HCT116 (cell line): ENCODE results near the gene SGF29.

ENCODE experiments used
- CTCF ChIP-seq, 3 experiments: fragments of 200-600 bp in 1 of 3; sonication (generic) in 1 of 3; IDR thresholded peaks in 2 of 3; conservative IDR thresholded peaks in 1 of 3; 2 replicates each; pipeline ENCODE4 v1.5.1; 2012 to 2017; ENCODE audit warnings: low read depth in 2 of 3, low read length in 2 of 3, antibody characterized with exemption in 1 of 3, borderline replicate concordance in 1 of 3, control low read depth in 1 of 3, mild to moderate bottlenecking in 1 of 3, mixed read lengths in 1 of 3, mixed run types in 1 of 3, moderate library complexity in 1 of 3; ENCODE audit not compliant: insufficient read depth in 1 of 3
- MAX ChIP-seq: IDR thresholded peaks from 2 replicates; pipeline ENCODE4 v1.6.1; 2012
- POLR2A ChIP-seq: IDR thresholded peaks from 2 replicates; pipeline ENCODE4 v1.7.0; 2011; ENCODE audit warnings: borderline replicate concordance; ENCODE audit not compliant: insufficient read depth, insufficient read length; ENCODE audit errors: extremely low read depth
- POLR2AphosphoS5 ChIP-seq: IDR thresholded peaks from 2 replicates; pipeline ENCODE4 v1.6.1; 2011; ENCODE audit warnings: mild to moderate bottlenecking, low read depth, low read length, moderate library complexity
- YY1 ChIP-seq: IDR thresholded peaks from 2 replicates; pipeline ENCODE4 v1.6.1; 2011; ENCODE audit warnings: low read length, low read depth, moderate library complexity, mild to moderate bottlenecking; ENCODE audit not compliant: insufficient replicate concordance; ENCODE audit errors: extremely low read depth
- ZNF274 ChIP-seq: fragments of 200-500 bp; sonication (Bioruptor generic); IDR thresholded peaks from 2 replicates; pipeline ENCODE4 v1.6.1; 2014; ENCODE audit warnings: mild to moderate bottlenecking, low read depth, low read length, inconsistent platforms

- TF ChIP-seq YY1 (no peak), POLR2A (no peak), CTCF (IDR thresholded peaks at IDR 0.05 in 2 of 3, conservative IDR thresholded peaks at IDR 0.05 in 1 of 3; ENCODE audit: borderline replicate concordance in 1 of 3, insufficient read depth in 1 of 3, low read depth in 2 of 3, low read length in 2 of 3) (no peak), ZNF274 (no peak), POLR2AphosphoS5 (no peak), MAX (no peak)
Observed at GRCh38 chr16:28569968-28570752, 16.4 kb downstream of the SGF29 start.
